ENCODE results near the gene SPATA31A1.
"Not testable (repeated sequence)": the region's sequence is repeated elsewhere in the genome, so short reads cannot be mapped to it uniquely, and the experiment has no call there.

SPATA31A1 gene

DNA sequence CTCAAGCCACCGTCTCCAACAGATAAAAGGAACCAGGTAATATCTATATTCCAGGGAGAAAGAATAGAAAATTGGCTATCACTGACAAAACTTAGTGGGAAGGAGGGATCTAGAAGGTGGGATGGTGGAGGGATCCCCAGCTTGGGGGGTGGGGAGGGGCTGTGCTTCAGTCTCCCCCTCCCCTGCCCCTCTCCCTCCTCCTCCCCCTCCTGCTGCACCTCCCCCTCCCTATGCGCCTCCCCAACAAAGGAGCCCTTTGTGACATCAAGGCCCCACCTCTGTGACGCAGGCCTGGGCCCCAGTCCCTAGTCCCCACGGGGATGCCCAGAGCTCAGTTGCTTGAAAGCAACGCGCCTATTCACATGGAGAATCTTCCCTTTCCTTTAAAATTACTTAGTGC, at the start of gene SPATA31A1:
SPATA31A1 (plus strand) TSS at position 301 of the 400 bp plus-strand sequence; CDS start at position 363, 62 bp downstream.
- not testable (repeated sequence) for DNase-seq (ENCODE audit: low read depth in 2 of 2, low spot score in 1 of 2)

DNA sequence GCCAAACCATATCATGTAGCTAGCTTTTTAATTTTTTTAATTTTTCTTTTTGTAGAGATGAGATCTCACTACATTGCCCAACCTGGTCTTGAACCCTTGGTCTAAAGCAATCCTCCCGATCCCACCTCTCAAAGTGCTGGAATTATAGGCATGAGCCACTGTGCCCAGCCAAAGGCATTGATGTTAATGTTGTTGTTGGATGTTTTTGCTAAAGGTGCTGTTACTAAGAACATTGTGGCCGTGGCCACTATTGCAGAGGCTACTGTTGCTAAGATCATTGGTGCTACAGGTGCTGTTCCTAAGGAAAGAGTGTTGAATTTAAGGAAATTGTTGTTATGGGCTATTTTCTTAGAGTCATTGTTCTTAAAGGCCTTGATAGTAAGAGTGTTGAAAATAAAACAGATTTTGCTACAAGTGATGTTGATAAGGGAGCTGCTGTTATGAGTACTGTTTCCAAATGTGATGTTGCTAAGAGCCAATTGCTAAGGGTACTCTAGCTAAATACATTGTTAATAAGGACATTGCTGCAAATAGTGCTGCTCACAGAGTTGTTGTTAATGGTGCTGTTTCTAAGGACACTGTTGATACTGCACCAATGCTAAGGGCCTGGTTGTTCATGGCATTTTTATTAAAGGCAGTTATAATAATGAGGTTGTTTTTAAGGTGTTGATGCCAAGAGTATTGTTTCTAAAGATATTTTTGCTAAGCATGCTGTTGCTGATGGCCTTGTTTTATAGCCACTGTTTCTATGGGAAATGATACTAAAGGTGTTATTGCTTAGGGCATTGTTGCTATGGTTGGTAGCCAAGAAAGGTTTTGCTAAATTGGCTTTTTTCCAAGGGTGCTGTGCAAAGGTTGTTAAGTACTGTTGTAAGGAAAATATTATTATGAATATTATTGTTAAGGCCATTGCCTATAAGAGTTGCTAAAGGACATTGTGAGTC, 52.1 kb downstream of the SPATA31A1 start:
- DNase-seq (ENCODE audit: low read depth in 2 of 2, low spot score in 1 of 2) = not testable (repeated sequence)

DNA sequence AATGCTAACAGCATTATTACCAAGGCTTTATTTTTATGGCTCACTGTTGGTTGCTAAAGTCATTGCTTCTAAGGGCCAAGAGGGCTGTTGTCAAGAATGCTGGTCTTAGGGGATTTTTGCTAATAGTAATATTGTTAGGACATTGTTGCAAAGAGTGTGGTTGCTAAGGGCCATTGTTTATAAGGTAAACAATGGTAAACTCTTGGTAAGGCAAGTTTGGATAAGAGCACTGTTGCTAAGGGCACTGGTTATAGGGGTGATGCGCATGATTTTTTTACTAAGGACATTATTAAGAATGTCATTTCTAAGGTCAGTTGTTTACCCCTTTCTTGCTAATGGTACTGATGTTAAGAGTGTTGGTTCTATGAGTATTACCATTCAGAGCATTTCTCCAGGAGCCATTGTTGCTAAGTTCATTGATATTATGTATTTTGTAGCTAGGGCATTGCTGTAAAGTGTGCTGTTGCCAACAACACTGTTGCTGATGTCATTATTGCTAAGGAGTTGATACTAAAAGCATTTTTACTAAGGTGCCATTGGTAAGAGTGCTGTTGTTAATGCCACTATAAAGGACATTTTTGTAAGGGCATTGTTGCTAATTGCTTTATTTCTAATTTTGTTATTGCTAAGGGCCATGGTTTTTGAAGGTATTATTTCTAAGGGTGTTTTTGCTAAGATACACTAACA, 55.9 kb downstream of the SPATA31A1 start:
- DNase-seq (ENCODE audit: low read depth in 2 of 2, low spot score in 1 of 2) = not testable (repeated sequence)
